Embryonic facial prominence (tissue), 1 donor: ENCODE data around the gene OSBPL6.
"Not testable (repeated sequence)": the region's sequence is repeated elsewhere in the genome, so short reads cannot be mapped to it uniquely, and the experiment has no call there.

Experiments
- DNase-seq: peaks from one replicate; pipeline ENCODE4 v3.0.0-alpha.2; 2016; ENCODE audit errors: extremely low spot score

OSBPL6 gene

DNA sequence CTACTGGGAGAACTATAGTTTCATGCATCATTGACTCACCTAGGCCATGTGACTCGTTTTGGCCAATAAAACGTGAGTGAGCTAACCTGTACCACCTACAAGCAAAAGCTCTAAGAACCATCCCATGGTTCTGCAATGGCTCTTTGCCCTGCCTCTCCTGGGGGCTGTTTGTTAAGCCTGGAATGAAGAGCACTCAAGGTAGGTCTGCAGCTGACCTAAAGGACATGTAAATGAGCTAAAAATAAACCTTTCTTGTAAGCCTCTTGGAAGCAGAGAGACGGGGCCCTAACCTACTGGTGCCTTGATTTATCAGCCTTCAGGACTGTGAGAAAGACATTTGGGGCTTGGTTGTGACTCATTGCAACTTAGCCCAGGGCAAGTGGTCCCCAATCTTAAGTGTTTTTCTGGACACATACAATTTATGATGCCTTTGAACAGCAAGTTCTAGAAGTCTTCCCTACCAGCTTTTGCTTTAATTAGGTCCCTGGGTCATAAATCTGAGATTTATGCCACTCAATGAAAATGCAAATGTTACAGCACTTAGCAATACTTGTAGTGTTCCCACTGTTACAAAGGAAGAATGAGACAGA, 107.4 kb downstream of the OSBPL6 start:
- no peak for DNase-seq

DNA sequence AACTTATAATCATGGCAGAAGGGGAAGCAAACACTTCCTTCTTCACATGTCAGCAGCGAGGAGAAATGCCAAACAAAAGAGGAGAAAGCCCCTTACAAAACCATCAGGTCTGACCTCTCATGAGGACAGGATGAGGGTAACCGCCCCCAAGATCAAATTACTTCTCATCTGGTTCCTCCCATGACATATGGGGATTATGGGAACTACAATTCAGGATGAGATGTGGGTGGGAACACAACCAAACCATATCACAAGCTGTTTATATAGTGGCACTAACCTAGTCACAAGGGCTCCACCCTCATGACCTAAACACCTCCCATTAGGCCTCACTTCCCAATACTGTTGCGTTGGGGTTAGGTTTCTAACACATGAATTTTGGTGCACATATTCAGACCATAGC, 110.0 kb downstream of the OSBPL6 start:
- DNase-seq, result no peak

DNA sequence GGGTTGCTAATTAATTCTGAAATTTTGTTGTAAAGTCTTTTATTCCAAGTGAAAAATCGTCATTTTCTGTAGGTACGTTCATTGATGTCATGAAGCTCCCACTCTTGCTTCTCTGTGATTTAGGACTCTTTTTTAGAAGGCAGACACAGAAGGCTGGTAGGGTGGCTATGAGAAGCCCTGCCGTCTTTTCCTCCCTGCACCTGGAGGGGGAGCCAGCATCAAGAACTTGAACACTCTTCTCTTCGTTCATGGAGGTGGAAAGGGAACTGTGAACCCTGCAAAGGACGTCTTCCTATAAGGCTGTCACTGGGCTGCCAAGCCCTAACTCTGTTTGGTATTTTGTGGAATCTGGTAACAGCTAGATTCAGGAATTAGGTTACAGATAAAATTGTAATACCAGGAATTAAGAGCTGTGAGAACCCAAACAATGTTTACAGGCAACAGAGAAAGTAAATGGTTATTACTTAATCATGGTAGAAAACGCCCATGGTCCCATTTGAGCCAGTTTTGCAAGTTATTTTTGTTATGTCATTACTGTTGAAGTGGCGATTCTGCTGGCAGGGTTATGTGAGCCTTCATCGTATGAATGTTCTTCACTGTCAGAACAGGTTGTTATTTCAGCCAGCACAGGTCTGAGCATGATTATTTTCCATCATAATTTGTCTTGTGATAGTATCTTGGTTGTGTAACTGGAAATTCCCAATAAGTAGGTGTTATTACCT, 112.2 kb downstream of the OSBPL6 start:
- no peak for DNase-seq

DNA sequence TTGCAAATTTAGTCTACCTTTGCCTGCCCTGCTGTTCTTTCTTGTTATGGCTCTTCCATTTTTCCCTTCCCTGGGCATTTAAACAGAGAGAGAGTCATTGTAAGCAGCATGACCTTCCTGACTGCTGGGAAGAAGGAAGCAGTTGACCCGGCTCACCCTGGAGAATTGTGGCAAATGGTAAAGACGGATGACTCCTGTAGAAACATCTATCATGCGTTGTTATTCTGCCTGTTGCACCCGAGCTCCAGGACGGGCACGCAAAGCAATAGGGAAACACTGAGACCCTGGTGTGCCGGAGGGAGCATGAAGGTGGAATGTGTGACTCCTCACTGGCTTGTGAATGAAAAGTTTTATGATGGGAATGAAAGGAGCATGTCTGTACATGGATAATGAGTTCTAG, 113.3 kb downstream of the OSBPL6 start:
- DNase-seq, result no peak

DNA sequence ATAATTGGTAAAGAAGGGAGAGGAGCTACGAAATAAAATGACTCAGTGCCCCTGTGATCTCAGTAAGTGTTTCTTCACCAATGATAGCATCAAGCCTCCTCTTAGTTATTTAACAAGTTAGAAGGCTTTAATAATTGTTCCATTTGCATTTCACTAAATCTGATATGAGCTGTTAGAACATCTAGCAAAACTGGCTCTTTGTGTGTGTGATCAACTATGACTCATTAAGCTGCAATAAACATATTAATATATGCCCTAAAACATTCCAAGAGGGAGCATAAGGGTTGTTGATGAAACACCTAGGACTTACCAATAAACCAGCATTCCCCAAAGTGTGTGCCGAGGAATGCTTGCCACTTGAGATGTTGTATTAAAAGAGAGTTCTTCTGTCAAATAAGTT, 115.2 kb downstream of the OSBPL6 start:
- no peak for DNase-seq

DNA sequence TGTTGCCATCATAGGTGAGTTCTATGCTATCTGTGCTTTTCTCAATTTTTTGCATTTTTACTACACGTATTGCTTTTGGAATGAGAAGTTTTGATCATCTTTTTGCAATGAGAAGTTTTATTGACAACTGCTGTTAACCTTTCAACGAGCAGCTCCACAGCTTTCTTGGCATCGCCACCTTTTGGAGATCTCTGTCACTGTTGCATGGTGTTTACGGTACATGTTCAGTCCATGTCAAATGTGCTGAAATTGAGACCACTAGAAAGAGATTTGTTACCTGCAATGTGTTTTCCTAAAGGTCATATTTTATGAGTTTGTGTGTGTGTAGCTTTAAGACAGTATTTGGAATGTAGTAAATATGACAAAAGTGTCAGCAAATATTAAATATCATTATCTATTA, 120.8 kb downstream of the OSBPL6 start:
- DNase-seq, result no peak

DNA sequence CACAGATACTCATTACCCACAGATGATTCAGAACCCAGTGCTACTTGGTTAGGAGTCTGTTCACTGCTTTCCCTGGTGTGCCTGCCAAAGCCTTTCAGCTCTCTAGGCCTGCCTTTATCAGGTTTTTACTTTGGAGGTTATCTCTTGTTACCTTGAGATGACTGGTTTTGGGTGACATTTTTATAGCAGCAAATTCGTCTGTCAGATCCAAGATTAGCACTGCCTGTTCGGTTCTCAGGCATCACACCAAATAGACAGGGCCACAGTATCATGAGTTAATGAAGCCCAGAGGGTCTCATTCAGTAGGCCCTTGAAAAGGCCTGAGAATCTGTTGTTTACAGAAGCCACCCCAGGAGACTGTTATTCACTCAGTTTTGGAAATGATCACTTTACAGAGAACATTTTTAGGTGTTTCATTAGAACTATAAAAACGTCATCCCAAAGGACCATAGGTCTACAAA, 121.2 kb downstream of the OSBPL6 start:
- DNase-seq, result no peak

DNA sequence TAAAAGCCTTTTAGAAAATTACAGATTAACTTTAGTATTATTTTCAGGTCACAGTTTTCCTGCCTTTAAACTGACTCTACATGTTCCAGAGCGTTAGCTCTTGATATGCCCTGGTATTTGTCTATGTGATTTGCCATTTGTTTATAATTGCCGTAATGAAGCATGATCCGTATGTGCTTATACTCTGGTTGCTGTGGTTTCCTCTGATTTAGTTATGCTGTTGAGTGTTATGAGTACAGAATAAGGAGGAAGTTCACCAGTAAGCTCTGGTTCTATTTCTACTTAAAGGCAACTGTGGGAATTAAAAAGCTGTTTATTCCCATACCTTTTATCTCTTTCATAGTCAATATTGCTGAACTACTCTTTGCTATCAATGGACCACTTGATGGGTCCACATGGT, 123.5 kb downstream of the OSBPL6 start:
- no peak for DNase-seq

DNA sequence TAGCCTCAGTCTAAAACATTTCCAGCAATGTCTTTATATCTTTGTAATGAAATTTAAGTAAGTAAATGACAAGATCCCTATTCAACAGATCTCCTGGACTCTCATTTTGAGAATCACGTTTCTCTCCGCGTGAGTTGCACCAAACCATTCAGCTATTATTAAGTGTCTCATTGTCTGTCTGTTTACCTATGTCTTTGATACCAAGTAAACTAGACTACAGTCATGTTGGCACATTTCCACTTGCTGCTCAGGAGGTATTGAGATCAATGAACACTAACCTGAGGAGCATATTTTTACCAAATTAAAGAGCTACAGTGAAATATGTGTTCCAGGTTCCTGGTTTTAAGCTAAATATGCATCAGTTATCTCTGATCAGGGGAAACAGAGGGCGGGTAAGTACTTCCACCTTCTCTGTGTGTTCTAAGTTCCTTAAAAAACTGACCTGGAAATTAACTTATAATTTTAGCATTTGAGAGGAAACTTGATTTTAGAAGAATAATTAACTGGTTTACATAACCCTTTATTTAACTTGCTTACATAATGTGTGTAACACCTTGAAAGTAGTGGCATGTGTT, 125.8 kb downstream of the OSBPL6 start:
- no peak for DNase-seq

DNA sequence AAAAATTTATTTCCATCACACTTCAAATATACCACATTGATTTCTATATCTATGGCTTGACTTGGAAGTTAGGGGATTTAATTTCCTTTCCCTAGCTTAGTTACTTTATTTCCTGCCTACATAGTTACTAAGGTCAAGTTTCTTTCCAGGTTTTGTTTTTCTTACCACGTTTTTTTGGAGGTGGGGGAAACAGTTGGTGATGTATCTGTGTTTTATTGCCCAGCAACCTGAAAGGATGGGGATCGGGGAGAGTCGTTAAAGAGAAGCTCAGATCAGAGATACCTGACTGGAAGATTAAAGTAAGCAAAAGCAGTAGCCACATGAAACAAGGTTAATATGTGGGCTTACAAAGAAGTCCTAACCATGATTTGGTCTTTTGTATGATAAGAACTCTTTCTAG, 127.8 kb downstream of the OSBPL6 start:
- no peak for DNase-seq

DNA sequence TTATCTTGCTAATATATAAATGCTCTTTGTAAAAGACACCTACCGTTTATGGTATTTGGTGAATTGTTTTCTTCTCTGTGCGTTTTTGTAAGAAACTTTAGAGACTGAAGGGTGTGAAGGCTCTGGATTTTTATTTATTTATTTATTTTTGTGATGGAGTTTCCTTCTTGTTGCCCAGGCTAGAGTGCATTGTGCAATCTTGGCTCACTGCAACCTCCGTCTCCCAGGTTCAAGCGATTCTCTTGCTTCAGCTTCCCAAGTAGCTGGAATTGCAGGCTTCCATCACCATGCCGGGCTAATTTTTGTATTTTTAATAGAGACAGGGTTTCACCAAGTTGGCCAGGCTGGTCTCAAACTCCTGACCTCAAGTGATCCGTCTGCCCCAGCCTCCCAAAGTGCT, 129.0 kb downstream of the OSBPL6 start:
- not testable (repeated sequence) for DNase-seq

DNA sequence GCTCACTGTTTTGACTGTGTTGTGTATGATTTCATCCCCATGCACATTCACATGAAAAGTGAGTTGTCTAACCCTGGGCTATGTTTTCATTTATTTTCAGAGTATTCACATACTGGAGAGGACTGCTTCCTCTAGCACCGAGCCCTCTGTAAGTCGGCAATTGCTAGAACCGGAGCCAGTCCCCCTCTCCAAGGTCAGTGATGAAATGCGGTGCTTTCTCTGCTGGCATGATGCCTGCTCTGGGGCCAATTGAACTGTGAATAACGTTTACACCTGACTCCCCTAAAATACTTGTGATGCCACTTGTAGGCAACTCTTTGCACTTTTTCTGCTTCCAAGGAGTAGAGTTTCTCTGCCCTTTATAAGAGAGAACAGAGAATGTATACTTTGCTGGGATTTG, 129.8 kb downstream of the OSBPL6 start:
- DNase-seq, result no peak

DNA sequence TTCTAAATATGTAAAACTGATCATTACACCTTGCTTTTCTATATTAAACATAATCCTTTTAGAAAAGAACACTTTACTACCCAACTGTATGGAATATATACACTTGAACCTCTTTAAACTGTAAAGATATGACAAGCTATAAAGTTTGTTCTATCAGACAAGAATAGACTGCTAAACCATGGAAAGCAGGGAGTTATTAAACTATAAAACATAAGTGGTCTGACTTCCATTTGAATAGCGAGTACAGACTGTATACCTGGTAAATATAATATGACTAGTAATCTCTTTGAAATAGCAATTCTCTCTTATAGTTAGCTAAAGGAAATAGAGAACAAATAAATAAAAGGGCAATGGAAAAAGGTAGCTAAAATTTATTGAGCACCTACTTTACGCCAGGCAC, 131.0 kb downstream of the OSBPL6 start:
- no peak for DNase-seq

DNA sequence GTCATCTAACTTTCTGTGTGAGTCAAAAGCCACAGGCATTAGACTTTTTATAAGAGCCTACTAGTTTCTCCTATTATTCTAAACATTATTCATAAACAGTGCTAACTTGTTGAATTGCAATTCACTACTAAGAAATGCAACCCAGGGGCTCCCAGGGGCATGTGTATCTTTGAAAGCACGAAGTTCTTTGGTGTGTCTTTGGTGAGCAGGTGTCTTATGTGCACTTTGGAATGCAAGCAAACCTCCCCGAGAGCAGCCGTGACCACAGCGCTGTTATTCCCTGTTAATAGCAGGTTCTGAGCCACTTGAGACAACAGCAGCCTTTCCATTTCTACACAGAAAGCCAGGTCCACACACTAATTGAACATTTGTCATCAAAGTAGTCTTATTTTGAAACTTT, 133.2 kb downstream of the OSBPL6 start:
- no peak for DNase-seq

DNA sequence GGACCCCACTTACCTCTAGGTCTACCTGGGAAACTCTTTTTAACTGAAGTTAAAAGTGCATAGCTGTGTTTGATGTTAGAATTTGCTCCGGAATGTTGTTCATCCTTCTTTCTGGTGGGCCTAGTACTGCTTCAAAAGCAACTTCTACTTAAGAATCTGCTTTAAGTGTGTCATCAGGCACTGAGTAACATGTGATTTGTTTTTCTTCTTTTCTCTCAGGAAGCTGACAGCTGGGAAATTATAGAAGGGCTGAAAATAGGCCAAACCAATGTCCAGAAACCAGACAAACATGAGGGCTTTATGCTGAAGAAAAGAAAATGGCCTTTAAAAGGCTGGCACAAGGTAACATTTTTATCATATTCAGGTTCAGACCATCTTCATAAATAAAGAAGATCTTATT, 133.7 kb downstream of the OSBPL6 start:
- no peak for DNase-seq

DNA sequence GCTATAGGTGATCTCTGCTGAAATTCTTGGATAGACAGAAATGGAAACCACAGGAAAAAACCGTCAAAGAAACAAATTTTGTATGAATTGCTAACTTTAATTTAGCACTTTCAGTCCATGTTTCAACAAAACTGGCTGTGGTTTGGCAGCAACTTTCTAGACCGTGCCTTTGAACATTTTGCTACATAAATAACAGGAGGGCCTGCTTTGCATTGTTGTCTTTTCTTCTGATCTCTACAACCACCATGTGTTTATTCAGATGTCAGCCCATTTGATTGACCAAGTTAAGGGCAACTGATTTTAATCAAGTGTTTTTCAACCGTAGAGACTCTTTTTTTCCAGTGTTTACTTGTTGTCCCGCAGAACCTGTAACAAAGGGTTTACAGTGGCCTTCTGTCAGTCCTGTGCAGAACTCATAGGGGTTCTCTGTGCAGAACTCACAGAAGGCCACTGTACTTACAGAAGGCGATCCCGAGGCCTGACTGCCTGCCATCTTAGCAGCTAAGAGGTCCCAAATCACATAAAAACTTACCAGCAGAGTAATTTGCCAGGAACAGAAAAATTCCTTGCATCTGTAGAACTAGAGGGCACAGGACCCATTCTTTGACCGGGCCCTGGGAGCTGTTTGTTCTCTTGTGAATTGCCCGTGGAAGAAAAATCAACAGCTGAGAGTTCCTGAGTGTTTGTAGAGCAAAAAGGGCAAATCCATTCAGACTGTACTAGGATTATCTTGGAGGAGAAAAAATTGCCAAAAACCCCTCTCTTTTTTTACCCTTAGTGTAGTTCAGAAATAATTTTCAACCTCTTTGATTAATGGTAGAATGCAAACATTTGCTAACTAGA, 136.1 kb downstream of the OSBPL6 start:
- no peak for DNase-seq

DNA sequence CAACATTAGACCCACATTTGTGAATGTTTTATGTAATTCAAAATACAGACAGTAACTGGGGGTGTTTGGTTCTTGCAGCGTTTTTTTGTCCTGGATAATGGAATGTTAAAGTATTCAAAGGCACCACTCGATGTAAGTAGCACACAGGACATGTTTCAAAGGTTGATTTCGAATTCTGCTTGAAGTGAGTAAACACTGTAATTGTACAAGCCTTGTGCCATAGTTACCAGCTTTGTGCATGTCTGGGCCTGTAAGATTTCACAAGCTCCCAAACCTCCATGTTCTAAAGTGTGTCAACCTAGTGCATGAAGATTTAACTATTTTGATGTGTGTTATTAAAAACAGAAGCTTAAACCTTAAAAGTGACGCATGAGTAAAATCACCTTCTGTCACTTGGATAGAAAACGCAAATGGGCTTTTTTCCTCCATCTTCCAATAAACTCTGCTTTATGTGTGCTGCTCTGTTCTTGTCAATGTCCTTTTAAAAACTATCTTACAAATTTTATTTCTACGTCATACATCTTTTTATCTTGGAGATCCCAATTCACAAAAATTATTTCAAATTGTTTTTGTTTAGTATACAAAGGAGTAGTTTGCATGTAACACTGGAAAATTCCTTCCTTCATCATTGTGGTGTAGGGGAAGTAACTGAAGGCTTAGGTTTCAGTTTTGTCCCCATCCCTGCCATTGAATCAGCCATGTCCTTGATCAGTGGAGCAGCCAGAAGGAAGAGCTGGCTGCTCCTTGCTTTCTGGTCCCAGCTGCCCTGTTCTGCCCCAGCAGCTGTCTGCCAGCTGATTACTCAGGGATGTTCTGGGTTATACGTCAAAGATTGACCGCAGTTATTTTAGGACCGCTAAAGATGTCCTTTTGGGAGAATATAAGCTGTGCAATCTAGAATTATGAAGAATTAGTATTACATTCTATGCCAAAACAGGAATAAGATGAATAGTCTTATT, 137.4 kb downstream of the OSBPL6 start:
- no peak for DNase-seq

DNA sequence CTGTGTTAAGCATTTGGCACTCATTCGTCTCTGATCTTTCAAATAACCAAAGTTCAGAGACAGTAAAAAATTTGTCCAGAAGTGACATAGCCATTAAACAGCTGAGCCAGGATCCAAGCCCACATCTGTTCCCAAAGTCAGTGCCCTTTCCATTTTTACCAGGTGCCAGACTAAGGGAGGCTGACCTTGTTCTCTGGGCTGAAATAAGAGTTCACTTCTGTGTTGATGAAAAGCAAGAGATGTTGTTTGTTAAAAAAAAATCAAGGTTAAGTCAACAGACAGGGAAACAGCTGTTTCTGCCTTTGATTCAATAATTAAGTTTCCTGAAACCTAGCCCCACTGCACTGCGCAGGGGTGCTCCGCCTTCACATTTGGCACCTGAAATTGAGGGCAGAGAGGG, 139.5 kb downstream of the OSBPL6 start:
- DNase-seq, result no peak

DNA sequence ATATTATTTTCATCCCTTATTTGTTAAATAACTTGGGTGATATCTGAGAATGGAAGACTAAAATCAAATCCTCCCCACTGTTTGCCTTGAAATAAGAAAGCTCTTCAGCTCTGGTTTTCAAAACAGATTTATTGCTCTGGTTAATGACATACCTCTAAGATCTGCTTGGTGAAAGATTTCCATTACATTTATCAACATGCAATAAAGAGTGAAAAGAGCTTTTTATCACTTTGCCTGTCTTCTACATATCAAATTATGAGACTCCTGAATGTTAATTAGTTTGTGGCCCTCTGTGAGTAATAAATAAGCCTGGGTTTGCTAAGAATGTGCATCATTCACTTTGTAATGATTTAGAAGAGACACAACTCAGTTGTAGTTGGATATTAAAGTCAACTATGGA, 140.9 kb downstream of the OSBPL6 start:
- DNase-seq, result no peak

DNA sequence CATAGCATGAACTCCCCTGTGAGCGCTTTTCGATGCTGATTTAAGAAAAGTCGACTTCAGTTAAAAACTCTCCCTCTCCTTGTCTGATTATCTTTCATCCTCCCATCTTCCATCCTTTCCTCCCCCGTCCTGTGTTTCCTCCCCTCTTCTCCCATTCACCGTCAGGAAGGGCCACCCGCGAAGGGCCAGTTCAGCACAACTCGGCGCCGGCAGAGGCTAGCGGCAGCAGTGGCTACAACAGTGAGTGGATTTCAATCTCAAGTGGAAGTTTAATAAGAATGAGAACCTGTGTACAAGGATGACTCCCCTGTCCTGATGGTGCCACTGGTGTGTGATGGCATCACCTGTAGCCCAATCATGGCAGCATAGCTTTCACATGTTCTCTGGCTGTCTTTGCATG, 149.8 kb downstream of the OSBPL6 start:
- DNase-seq, result no peak

DNA sequence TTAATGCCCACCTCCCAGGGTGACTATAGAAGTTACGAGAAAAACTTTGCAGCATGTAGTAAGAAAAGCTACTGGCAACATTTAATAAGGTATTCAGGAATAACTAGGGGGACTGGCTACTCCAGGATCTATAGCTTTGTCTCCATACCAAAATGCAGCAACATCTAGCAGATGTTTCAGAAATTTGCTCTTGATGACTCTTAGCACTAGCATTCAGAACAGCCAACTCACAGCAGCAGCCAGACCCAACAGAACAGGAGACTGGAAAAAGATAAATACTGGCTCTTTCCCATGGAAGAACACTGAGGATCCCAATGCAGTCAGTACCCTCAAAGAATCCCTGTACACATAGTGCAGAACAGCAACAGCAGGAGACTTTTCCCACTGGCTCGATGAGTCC, 151.6 kb downstream of the OSBPL6 start:
- DNase-seq, result no peak
